CD4-positive, alpha-beta T cell (primary cell): ENCODE measurements around the gene CALML3. TPM values are rescaled to one million over a fixed set of nuclear protein-coding genes. Genes with fewer than 3 reads are reported as not detected.
A peak's percentile ranks its signal among the peaks of the same experiment; 100 is the strongest.
"Not testable (repeated sequence)": the region's sequence is repeated elsewhere in the genome, so short reads cannot be mapped to it uniquely, and the experiment has no call there.

Experiments used
- ATAC-seq: fragments of 200-7000 bp; cut with Tn5 transposase; one replicate; pipeline ENCODE4 v1.10.0; 2022; ENCODE audit warnings: mild to moderate bottlenecking; ENCODE audit not compliant: poor library complexity
- CTCF ChIA-PET: fragments of 350-600 bp; sonication (Branson Sonifier 250); formaldehyde crosslinking; loops from one replicate; lab custom pipeline; 2021; ENCODE audit warnings: antibody characterized with exemption, inconsistent platforms; lab: Charles Lee
- POLR2A ChIA-PET: fragments of 350-600 bp; sonication (Branson Sonifier 250); formaldehyde crosslinking; loops from one replicate; lab custom pipeline; 2021; ENCODE audit warnings: antibody characterized with exemption, inconsistent platforms; lab: Charles Lee
- DNase-seq, 14 experiments: peaks; one replicate each; pipeline ENCODE4 v3.0.0-alpha.2; 2013 to 2020; ENCODE audit warnings: mixed read lengths in 2 of 14
- H3K27ac ChIP-seq, 2 donors: one replicate each; pipeline versions ENCODE4 v1.5.1 to v1.7.0; 2013; ENCODE audit warnings: low read length in 2 of 2, low read depth in 1 of 2, mild to moderate bottlenecking in 1 of 2
- H3K27me3 ChIP-seq, 2 experiments: 1 replicate in 1 of 2; 2 replicates in 1 of 2; pipeline versions ENCODE4 v1.6.1 to v1.7.0; 2013; ENCODE audit warnings: low read length in 2 of 2, control low read depth in 1 of 2, mild to moderate bottlenecking in 1 of 2, moderate library complexity in 1 of 2; ENCODE audit not compliant: insufficient read depth in 2 of 2, control insufficient read depth in 1 of 2
- H3K36me3 ChIP-seq: one replicate; pipeline ENCODE4 v1.6.1; 2013; ENCODE audit warnings: low read length, control low read depth; ENCODE audit not compliant: insufficient read depth
- H3K4me1 ChIP-seq: one replicate; pipeline ENCODE4 v1.6.1; 2013; ENCODE audit warnings: low read length, control low read depth; ENCODE audit not compliant: insufficient read depth
- H3K4me3 ChIP-seq: one replicate; pipeline ENCODE4 v1.5.1; 2013; ENCODE audit warnings: mild to moderate bottlenecking, low read length, moderate library complexity
- H3K9me3 ChIP-seq, 2 experiments: 1 replicate in 1 of 2; 2 replicates in 1 of 2; pipeline versions ENCODE4 v1.6.1 to v1.7.0; 2013; ENCODE audit warnings: low read length in 2 of 2, mild to moderate bottlenecking in 2 of 2, control low read depth in 1 of 2, moderate library complexity in 1 of 2; ENCODE audit not compliant: control insufficient read depth in 1 of 2, insufficient read depth in 1 of 2
- H3K27ac Mint-ChIP-seq: one replicate; pipeline ENCODE4 v1.8.0; 2020; ENCODE audit warnings: mixed read lengths
- H3K27me3 Mint-ChIP-seq: one replicate; pipeline ENCODE4 v1.8.0; 2021; ENCODE audit warnings: mixed read lengths
- H3K36me3 Mint-ChIP-seq: one replicate; pipeline ENCODE4 v1.8.0; 2021; ENCODE audit warnings: low read depth, mixed read lengths
- H3K4me1 Mint-ChIP-seq: one replicate; pipeline ENCODE4 v1.8.0; 2021; ENCODE audit warnings: low read depth, mixed read lengths
- H3K4me3 Mint-ChIP-seq: one replicate; pipeline ENCODE4 v1.8.0; 2020; ENCODE audit warnings: mild to moderate bottlenecking, mixed read lengths
- H3K9me3 Mint-ChIP-seq: one replicate; pipeline ENCODE4 v1.8.0; 2020; ENCODE audit warnings: mixed read lengths
- CTCF ChIP-seq: fragments of 200-600 bp; IDR thresholded peaks from one replicate; pipeline ENCODE4 v1.8.0; 2022; ENCODE audit warnings: antibody characterized with exemption, mild to moderate bottlenecking
- intact Hi-C, 2 experiments: fragments of 100-400 bp; cut with DNase I in 1 of 2; cut with micrococcal nuclease in 1 of 2; formaldehyde crosslinking; loops; one replicate each; pipeline versions ENCODE4 v1.15.1 to v1.9.0; 2023 to 2025; cut with DNase I, micrococcal nuclease
- polyA plus RNA-seq, 2 donors: library from polyadenylated mRNA; unstranded; fragments of 120-200 nt; gene quantifications; one replicate each; pipeline ENCODE4 v1.2.1, GENCODE V29; 2013
- total RNA-seq, 174 experiments: library from RNA in 2 of 174; stranded (reverse) in 2 of 174; gene quantifications; one replicate each; pipeline ENCODE4 v1.2.3 and lab custom pipeline; 2021 to 2026

CALML3 gene
- total RNA-seq = not detected
- not detected for polyA plus RNA-seq (2013, experiment 1 of 2)
- polyA plus RNA-seq (2013, experiment 2 of 2) = not detected
- 0 to 0.08 (median 0) reads per million in 172 experiments for total RNA-seq (lab: John Stamatoyannopoulos, UW)

- intact Hi-C loops = loop anchor here in 1 of 2 experiments (5.0 kb wide), 1 partner anchor 62 kb away; no protein-coding TSS in a partner anchor
- ChIA-PET CTCF (no interaction called here), POLR2A (no interaction called here)
- H3K4me1 Mint-ChIP-seq = no peaks in the 10 kb centered on the region
- no peak for TF ChIP-seq CTCF
- no peaks in the 10 kb centered on the region for H3K27me3 Mint-ChIP-seq
- no peaks in the 10 kb centered on the region for H3K9me3 ChIP-seq
- ATAC-seq = no peak
- H3K27ac ChIP-seq = no peak within 1 kb of the TSS
- H3K27me3 ChIP-seq = no peaks in the 10 kb centered on the region
- no peaks in the 10 kb centered on the region for H3K36me3 ChIP-seq
- H3K4me3 Mint-ChIP-seq = no peak within 1 kb of the TSS
- no peak within 1 kb of the TSS for H3K4me3 ChIP-seq
- H3K27ac Mint-ChIP-seq = no peak within 1 kb of the TSS
- no peaks in the 10 kb centered on the region for H3K4me1 ChIP-seq
- H3K9me3 Mint-ChIP-seq = no peaks in the 10 kb centered on the region
- H3K36me3 Mint-ChIP-seq = no peaks in the 10 kb centered on the region
- peak in 1 of 14 experiments; percentile 30 for DNase-seq
These were observed at the start of gene CALML3 for GRCh38 chr10:5524641-5525560. TSS of gene CALML3 (plus strand) at chr10:5524961. CDS start at chr10:5525086, 125 bp downstream.

DNA sequence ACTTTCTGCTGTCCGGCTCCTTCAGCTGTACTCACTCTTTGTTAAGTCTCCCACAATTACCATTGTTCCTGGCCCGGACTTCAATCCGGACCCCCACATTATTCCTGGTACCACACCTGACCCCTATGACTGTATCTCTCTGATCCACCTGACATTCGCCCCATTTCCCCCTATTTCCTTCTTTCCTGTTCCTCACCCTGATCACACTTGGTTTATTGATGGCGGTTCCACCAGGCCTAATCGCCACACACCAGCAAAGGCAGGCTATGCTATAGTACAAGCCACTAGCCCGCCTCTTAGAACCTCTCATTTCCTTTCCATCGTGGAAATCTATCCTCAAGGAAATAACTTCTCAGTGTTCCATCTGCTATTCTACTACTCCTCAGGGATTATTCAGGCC is 49.7 kb upstream of the CALML3 start:
- DNase-seq, H3K9me3 ChIP-seq, H3K4me3 Mint-ChIP-seq, H3K36me3 ChIP-seq, H3K27ac Mint-ChIP-seq, CTCF ChIA-PET, H3K4me1 ChIP-seq, H3K9me3 Mint-ChIP-seq, H3K4me1 Mint-ChIP-seq, H3K36me3 Mint-ChIP-seq, POLR2A ChIA-PET, intact Hi-C loops, H3K27me3 Mint-ChIP-seq, ATAC-seq, H3K27ac ChIP-seq, H3K4me3 ChIP-seq, H3K27me3 ChIP-seq: not testable (repeated sequence)

- ATAC-seq, CTCF ChIA-PET: not testable (repeated sequence)
These were observed 48.6 kb upstream of the CALML3 start for GRCh38 chr10:5475974-5476807.

More at GRCh38 chr10:5475974-5476807, 48.6 kb upstream of the CALML3 start:
- H3K27ac Mint-ChIP-seq, intact Hi-C loops, POLR2A ChIA-PET, DNase-seq, H3K4me1 Mint-ChIP-seq, H3K27ac ChIP-seq, H3K9me3 ChIP-seq, H3K36me3 ChIP-seq, H3K27me3 ChIP-seq, H3K4me3 ChIP-seq, H3K4me3 Mint-ChIP-seq, H3K9me3 Mint-ChIP-seq, H3K27me3 Mint-ChIP-seq, H3K4me1 ChIP-seq, H3K36me3 Mint-ChIP-seq: not testable (repeated sequence)
